ENCODE data around the gene KITLG. TPM values are rescaled to one million over a fixed set of nuclear protein-coding genes. Genes with fewer than 3 reads are reported as not detected.

Gene KITLG
- total and polyA plus RNA-seq, 2 of the 8 experiments (the other 6 are each of a cell fraction or from before 2014, with no cell fraction given), result 1.3 to 7.8 TPM

- no peak for TF ChIP-seq CTCF (IDR thresholded peaks at IDR 0.05; ENCODE audit: control extremely low read depth in 1 of 3, insufficient read depth in 1 of 3, low read depth in 1 of 3, low read length in 3 of 3)
These were observed 57.3 kb downstream of the KITLG start (continued) for GRCh38 chr12:88522961-88523360.
